NCI-H187 treated with DMSO at 0.1 percent for 48 hours (cell line): Measurements from ENCODE around the gene CAP1.
"Not testable (repeated sequence)": the region's sequence is repeated elsewhere in the genome, so short reads cannot be mapped to it uniquely, and the experiment has no call there.

ENCODE experiments used
- DNase-seq: peaks from one replicate; lab custom pipeline; 2025; lab: John Stamatoyannopoulos, UW

The CAP1 gene

DNA sequence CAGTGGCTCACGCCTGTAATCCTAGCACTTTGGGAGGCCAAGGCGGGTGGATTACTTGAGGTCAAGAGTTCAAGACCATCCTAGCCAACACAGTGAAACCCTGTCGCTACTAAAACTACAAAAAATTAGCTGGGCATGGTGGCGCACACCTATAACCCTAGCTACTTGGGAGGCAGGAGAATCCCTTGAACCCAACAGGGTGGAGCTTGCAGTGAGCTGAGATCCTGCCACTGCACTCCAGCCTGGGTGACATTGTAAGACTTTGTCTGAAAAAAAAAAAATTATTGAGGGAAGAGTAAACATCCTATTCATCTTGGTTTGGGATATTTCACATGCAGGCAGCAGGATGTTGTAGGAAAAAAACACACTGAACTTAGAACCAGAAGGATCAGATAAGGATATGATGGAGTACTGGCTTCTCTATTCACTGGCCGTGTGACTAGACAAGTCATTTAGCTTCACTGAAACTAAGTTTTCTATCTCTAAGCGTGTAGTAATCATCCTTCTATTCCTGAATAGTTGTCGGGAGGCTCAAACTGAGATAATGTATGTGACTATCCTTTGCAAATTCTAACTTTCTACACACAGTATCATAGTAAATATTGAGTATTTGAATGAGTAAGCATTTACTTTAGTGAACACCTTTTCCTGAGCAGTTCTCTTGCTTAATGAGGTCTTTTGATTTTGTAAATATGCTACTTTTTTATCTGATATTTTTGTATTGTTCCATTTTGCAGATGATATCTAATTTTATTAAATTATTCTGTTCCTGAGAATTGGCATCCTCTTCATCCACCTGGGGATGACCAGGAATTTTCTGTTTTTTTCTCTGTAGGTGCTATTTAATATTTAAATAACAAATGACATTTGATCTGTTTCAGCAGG lies 18.2 kb downstream of the CAP1 start:
- DNase-seq: no peak

- DNase-seq: no peak
Observed at GRCh38 chr1:40059338-40059959, 18.9 kb downstream of the CAP1 start.

DNA sequence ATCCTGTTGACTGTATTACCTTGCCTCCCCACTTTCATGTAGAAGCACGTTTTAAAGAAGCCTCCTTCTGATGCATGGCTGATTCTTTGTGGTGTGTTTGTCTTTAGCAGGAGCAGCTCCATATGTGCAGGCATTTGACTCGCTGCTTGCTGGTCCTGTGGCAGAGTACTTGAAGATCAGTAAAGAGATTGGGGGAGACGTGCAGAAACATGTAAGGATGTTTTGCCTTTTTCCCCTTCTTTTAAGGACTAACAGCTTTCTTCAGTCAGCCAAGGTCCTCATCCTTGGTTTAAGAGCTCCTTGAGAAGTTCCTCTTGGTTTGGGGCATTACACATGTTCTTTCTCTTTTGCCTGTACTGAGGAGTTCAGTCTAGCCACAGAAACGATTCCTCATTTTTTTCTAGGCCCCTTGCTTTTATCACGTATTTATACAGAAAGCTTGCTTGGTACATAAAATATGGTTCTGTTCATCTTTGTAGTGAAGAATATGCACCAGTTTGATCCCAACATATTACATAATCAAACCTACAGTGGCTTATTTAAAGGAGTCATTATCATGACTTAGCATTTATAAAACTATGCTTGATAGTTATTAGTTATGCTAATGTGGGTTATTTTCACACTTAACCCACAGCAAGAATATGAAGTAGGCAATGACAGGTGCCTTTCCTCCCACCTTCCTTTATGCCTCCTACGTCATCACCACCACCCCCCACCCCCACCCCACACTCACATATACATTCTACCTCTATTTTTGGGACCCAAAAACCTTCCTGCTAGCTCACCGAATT lies 19.6 kb downstream of the CAP1 start:
- no peak for DNase-seq

DNA sequence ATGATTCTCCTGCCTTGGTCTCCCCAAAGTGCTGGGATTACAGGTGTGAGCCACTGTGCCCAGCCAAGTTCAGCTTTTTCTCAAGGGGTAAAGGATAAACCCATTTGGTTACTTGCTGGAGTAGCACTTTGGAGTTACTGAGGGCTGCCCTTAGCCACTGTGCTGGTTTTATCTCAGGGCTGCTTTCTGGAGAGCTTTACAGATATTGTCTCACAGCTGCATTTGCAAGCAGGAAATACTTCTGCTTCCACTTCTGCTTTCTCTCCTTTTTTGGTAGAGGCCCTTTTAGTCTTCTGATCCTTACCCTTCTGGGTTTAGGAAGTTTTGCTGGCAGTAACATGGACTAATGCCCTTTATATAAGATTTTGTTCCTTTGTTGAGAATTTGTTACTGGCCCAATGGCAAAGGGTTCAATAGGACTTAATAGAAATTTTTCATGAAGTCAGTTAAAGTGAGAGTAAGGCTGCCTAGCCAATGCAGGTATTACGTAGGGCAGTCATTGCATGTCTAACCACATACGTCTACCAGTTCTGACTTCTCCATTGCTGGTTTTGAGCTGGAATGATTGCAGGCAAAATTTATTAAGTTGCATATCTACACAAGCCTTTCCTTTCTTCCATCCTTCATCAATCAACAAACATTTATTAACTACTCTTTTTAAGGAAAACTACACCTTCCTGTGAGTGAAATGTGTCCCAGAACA lies 24.4 kb downstream of the CAP1 start:
- no peak for DNase-seq

DNA sequence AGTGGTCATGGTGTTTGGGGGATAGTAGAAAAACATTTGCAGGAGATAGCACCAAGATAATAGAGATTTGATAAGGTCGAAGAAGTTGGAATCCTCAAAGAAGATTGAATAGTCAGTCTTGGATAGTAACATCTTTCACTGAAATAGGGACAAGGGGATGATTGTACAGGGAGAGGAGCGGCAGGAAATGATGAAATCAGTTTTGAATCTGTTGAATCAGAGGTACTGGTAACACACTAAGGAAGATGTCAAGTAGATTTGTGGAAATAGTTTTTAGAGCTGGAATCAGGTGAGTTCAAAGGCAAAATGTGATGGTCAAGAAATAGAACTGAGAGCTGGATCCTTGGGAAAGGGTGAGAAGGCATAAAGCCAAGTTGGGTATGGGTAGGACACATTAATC lies 26.5 kb downstream of the CAP1 start:
- DNase-seq: no peak

GRCh38 chr1:40067851-40068250 lies 27.3 kb downstream of the CAP1 start:
- no peak for DNase-seq

DNA sequence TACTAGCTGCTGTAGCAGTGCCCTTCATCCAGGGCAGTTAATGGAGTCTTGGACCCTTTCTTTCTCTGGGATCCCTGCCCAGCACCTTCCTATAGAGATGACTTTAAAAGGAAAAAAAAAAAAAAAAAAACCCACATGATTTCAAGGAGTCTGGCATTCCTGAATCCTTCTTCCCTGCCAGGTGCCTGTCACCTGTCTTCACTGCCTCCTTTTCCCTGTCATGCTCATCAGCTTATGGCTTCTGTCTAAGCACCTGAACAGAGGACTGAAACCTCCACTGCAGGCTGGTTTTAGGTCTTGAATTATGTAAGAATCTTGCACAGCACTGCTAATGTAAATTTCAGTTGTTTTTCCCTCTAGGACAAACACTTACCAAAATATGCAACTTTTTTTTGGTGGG lies 31.6 kb downstream of the CAP1 start:
- no peak for DNase-seq

GRCh38 chr1:40073062-40073461 lies 32.5 kb downstream of the CAP1 start:
- no peak for DNase-seq

DNA sequence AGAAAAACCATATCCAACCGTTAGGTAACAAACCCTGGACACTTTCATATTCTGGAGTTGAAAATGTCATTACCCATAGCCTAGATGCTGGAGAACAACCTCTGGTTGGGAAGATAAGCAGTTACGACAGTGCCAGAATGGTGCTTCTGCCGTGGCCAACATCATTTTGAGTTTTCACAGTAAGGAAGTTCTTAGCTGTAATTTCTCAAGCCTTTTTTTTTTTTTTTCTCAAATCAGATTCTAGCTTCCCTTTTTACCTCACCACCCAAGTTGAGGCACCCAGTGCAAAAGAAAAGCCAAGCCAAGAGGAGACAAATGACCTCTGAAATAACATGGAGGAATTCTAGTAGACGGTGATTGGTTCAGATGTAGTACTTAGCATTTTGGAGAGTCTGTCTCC lies 34.7 kb downstream of the CAP1 start:
- no peak for DNase-seq

GRCh38 chr1:40076895-40077312 lies 36.4 kb downstream of the CAP1 start:
- DNase-seq: no peak

- DNase-seq: no peak
Observed at GRCh38 chr1:40078512-40079333, 38.2 kb downstream of the CAP1 start.

DNA sequence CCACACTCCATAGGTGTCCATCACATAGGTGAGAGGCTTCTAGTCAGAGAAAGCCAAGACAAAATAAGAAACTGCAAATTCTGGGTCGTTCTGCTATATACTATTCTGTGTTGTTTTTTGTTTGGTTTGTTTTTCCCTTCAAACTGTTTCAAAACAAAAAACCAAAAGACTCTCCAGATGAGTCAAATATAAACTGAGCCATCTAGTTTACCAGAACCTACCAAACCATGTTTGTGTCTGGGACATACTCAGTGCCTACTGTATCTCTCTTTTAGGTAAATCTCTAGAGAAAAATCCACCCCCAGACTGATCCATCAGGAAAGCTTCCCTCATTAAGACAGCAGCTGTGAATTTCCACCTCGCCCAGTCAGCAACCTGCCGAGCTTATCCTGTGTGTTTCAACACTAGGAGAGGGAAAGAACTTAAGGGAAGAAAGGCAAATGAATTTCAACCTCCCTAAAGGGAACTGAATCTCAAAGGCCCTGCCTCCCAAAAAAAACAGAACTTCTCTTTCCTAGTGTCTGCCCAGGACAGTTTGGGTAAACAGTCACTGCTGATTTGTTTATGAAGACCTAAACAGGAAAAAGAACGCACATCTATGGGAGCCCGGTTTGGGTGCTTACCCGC lies 39.4 kb downstream of the CAP1 start:
- no peak for DNase-seq

GRCh38 chr1:40081871-40082270 lies 41.3 kb downstream of the CAP1 start:
- no peak for DNase-seq

- DNase-seq: not testable (repeated sequence)
Observed at GRCh38 chr1:40084750-40085149, 44.2 kb downstream of the CAP1 start.

DNA sequence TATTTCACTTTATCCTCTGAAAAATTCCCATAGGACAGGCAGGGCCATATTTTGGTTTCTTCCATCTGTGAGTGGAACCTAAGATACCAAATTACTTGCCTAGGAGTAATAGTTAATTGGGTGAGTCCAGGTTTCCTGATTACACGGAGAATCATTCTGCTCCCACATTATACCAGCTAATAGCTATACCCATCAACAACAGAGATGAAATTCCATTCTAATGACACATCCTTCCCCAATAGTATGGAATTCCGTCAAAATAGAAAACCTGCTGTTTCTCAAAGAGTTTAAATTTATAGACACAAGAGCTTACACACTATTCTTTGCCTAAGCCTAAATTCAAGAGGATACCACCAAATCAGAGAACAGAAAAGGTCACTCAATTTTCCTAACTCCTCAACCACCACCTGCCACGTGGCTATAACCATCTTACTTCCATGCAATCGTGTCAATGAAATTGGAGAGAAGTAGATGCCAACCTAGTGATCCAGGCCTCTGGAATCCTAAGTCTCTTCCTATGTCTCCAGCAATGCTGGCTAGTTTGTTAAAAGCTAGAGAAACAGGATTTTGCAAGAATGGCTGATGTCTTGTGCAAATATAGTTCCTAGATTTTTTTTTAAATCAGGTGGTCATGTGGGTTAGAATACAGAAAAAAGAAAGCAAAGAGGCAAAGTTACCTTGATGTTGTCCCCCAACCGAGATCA lies 50.3 kb downstream of the CAP1 start:
- no peak for DNase-seq

- no peak for DNase-seq
Observed at GRCh38 chr1:40092241-40092640, 51.7 kb downstream of the CAP1 start.

- DNase-seq: no peak
Observed at GRCh38 chr1:40092706-40093639, 52.4 kb downstream of the CAP1 start.

- DNase-seq: no peak
Observed at GRCh38 chr1:40094466-40095110, 54.1 kb downstream of the CAP1 start.
